K562 (cell line): ENCODE data around the gene SERPINA9. TPM values are rescaled to one million over a fixed set of nuclear protein-coding genes. Genes with fewer than 3 reads are reported as not detected.

Source experiments
- polyA plus RNA-seq, 8 experiments: library from polyadenylated mRNA; depleted of rRNA in 4 of 8; stranded (reverse) in 5 of 8; unstranded in 3 of 8; fragments of >200 nt; fragmentation: Nextera tagmentation in 2 of 8; fragmentation: Illumina TruSeq in 1 of 8; extraction: Ambion mirVana in 2 of 8; extraction: Trizol in 1 of 8; gene quantifications; 2 replicates each; pipeline versions ENCODE4 v1.2.1 to v1.2.3, GENCODE V29; 2011 to 2014; ENCODE audit warnings: inconsistent platforms in 1 of 8, missing spikeins in 1 of 8
- total RNA-seq, 7 experiments: library from RNA; depleted of rRNA in 6 of 7; stranded (reverse); fragments of >200 nt in 6 of 7; fragmentation: Illumina TruSeq in 2 of 7; extraction: Trizol in 2 of 7; gene quantifications; 2 replicates each; pipeline versions ENCODE4 v1.2.1 to v1.2.3, GENCODE V29; 2011 to 2021; ENCODE audit warnings: low replicate concordance in 1 of 7
- TF ChIP-seq, protein P1 (sequence below): fragments of 450-650 bp; IDR thresholded peaks from 2 replicates; pipeline ENCODE4 v1.6.1; 2016; ENCODE audit warnings: low read depth

The SERPINA9 gene
- total and polyA plus RNA-seq, 9 of the 15 experiments (the other 6 are each of a cell fraction or from before 2014, with no cell fraction given), result not detected

DNA sequence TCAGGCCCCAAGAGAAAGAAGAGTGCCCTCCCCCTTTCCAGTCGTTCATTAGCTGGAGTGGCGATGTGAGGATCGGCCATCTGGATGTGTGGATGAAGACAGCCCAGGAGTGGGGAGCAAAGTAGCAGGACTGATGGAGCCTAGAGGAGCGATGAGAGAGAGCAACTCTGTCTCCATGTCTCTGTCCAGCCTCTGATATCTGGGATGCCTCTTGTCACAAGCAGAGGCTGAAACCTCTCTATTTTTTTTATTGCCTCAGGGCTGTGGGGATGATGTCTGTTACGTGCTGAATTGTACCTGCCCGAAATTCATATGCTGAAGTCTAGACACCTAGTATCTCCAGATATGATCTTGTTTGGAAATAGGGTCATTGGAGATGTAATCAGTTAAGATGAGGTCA lies 26.1 kb downstream of the SERPINA9 start (continued):
- TF ChIP-seq, protein P1, sequence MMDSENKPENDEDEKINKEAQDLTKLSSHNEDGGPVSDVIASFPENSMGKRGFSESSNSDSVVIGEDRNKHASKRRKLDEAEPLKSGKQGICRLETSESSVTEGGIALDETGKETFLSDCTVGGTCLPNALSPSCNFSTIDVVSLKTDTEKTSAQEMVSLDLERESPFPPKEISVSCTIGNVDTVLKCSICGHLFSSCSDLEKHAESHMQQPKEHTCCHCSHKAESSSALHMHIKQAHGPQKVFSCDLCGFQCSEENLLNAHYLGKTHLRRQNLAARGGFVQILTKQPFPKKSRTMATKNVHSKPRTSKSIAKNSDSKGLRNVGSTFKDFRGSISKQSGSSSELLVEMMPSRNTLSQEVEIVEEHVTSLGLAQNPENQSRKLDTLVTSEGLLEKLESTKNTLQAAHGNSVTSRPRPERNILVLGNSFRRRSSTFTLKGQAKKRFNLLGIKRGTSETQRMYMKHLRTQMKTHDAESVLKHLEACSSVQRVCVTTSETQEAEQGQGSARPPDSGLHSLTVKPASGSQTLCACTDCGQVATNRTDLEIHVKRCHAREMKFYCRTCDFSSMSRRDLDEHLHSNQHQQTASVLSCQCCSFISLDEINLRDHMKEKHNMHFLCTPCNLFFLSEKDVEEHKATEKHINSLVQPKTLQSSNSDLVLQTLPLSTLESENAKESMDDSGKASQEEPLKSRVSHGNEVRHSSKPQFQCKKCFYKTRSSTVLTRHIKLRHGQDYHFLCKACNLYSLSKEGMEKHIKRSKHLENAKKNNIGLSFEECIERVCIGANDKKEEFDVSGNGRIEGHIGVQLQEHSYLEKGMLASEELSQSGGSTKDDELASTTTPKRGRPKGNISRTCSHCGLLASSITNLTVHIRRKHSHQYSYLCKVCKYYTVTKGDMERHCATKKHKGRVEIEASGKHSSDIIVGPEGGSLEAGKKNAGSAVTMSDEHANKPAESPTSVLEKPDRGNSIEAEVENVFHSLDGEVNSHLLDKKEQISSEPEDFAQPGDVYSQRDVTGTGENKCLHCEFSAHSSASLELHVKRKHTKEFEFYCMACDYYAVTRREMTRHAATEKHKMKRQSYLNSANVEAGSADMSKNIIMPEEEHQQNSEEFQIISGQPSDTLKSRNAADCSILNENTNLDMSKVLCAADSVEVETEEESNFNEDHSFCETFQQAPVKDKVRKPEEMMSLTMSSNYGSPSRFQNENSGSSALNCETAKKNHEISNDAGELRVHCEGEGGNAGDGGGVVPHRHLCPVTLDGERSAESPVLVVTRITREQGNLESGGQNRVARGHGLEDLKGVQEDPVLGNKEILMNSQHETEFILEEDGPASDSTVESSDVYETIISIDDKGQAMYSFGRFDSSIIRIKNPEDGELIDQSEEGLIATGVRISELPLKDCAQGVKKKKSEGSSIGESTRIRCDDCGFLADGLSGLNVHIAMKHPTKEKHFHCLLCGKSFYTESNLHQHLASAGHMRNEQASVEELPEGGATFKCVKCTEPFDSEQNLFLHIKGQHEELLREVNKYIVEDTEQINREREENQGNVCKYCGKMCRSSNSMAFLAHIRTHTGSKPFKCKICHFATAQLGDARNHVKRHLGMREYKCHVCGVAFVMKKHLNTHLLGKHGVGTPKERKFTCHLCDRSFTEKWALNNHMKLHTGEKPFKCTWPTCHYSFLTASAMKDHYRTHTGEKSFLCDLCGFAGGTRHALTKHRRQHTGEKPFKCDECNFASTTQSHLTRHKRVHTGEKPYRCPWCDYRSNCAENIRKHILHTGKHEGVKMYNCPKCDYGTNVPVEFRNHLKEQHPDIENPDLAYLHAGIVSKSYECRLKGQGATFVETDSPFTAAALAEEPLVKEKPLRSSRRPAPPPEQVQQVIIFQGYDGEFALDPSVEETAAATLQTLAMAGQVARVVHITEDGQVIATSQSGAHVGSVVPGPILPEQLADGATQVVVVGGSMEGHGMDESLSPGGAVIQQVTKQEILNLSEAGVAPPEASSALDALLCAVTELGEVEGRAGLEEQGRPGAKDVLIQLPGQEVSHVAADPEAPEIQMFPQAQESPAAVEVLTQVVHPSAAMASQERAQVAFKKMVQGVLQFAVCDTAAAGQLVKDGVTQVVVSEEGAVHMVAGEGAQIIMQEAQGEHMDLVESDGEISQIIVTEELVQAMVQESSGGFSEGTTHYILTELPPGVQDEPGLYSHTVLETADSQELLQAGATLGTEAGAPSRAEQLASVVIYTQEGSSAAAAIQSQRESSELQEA, result no peak
